IMR-90 (cell line): ENCODE measurements around the gene YBX1. TPM values are rescaled to one million over a fixed set of nuclear protein-coding genes. Genes with fewer than 3 reads are reported as not detected.
"Not testable (repeated sequence)": the region's sequence is repeated elsewhere in the genome, so short reads cannot be mapped to it uniquely, and the experiment has no call there.

Experiments
- ATAC-seq: fragments of 200-7000 bp; cut with Tn5 transposase; 2 replicates; pipeline ENCODE4 v1.9.1; 2020; ENCODE audit warnings: low read depth, mild to moderate bottlenecking, moderate library complexity
- BruUV-seq: library from RNA; stranded (reverse); fragments of 400-500 nt; replicated peaks from 2 replicates; lab custom pipeline; 2021; lab: Mats Ljungman, UMichigan
- CTCF ChIA-PET: fragments of 300-600 bp; formaldehyde crosslinking; extraction: SDS; loops from one replicate; lab custom pipeline; 2021; ENCODE audit warnings: antibody characterized with exemption; lab: Yijun Ruan, JAX
- POLR2A ChIA-PET: fragments of 300-600 bp; sonication (Branson Sonifier 250); formaldehyde crosslinking; loops from one replicate; lab custom pipeline; 2022; ENCODE audit warnings: antibody characterized with exemption; ENCODE audit not compliant: unreplicated experiment; lab: Charles Lee
- DNase-seq: peaks from one replicate; pipeline ENCODE4 v3.0.0; 2013
- H2AFZ ChIP-seq: replicated peaks from 2 replicates; pipeline ENCODE3; 2013; ENCODE audit warnings: low read length, mild to moderate bottlenecking; ENCODE audit not compliant: poor library complexity
- H2AK5ac ChIP-seq: 2 replicates; pipeline ENCODE4 v1.6.1; 2013; ENCODE audit warnings: low read depth, low read length, inconsistent platforms
- H2AK9ac ChIP-seq: replicated peaks from 2 replicates; pipeline ENCODE3; 2013; ENCODE audit warnings: mild to moderate bottlenecking, low read depth, low read length, moderate library complexity; ENCODE audit not compliant: poor library complexity
- H2BK120ac ChIP-seq: 2 replicates; pipeline ENCODE4 v1.6.1; 2013; ENCODE audit warnings: low read depth, low read length, inconsistent platforms
- H2BK15ac ChIP-seq: 3 replicates; pipeline ENCODE4 v1.6.1; 2013; ENCODE audit warnings: low read depth, low read length, inconsistent platforms
- H2BK20ac ChIP-seq: 2 replicates; pipeline ENCODE4 v1.6.1; 2013; ENCODE audit warnings: low read depth, mild to moderate bottlenecking, inconsistent platforms, low read length, moderate library complexity
- H2BK5ac ChIP-seq: 2 replicates; pipeline ENCODE4 v1.6.1; 2013; ENCODE audit warnings: mild to moderate bottlenecking, low read depth, low read length, inconsistent platforms; ENCODE audit not compliant: poor library complexity, severe bottlenecking
- H3K14ac ChIP-seq: replicated peaks from 2 replicates; pipeline ENCODE4 v1.6.1; 2013; ENCODE audit warnings: low read depth, low read length, inconsistent platforms
- H3K18ac ChIP-seq: 2 replicates; pipeline ENCODE4 v1.6.1; 2013; ENCODE audit warnings: low read depth, low read length, control low read depth
- H3K23ac ChIP-seq: 2 replicates; pipeline ENCODE4 v1.6.1; 2013; ENCODE audit warnings: low read depth, low read length, inconsistent platforms
- H3K27ac ChIP-seq: 2 replicates; pipeline ENCODE4 v1.5.1; 2013; ENCODE audit warnings: mild to moderate bottlenecking, control low read depth, low read length; ENCODE audit not compliant: insufficient read depth
- H3K27me3 ChIP-seq: 2 replicates; pipeline ENCODE4 v1.6.1; 2013; ENCODE audit warnings: low read length; ENCODE audit not compliant: control insufficient read depth, insufficient read depth
- H3K36me3 ChIP-seq: 2 replicates; pipeline ENCODE4 v1.6.1; 2013; ENCODE audit warnings: low read length, mixed read lengths; ENCODE audit not compliant: control insufficient read depth, insufficient read depth
- H3K4ac ChIP-seq: 2 replicates; pipeline ENCODE4 v1.6.1; 2013; ENCODE audit warnings: low read depth, low read length, inconsistent platforms
- H3K4me1 ChIP-seq: 2 replicates; pipeline ENCODE4 v1.6.1; 2013; ENCODE audit warnings: low read length, mixed read lengths; ENCODE audit not compliant: control insufficient read depth, insufficient read depth
- H3K4me2 ChIP-seq: 2 replicates; pipeline ENCODE4 v1.6.1; 2013; ENCODE audit warnings: low read depth, mild to moderate bottlenecking, control low read depth, low read length, moderate library complexity
- H3K4me3 ChIP-seq: 2 replicates; pipeline ENCODE4 v1.5.1; 2013; ENCODE audit warnings: low read depth, mild to moderate bottlenecking, control low read depth, low read length, moderate library complexity; ENCODE audit not compliant: insufficient read depth
- H3K56ac ChIP-seq: 2 replicates; pipeline ENCODE4 v1.6.1; 2013; ENCODE audit warnings: low read length, inconsistent platforms; ENCODE audit not compliant: insufficient read depth; ENCODE audit errors: extremely low read depth
- H3K79me1 ChIP-seq, 2 experiments: 2 replicates each; pipeline ENCODE4 v1.6.1; 2013; ENCODE audit warnings: low read length in 2 of 2, inconsistent platforms in 1 of 2, low read depth in 1 of 2
- H3K9ac ChIP-seq: 2 replicates; pipeline ENCODE4 v1.6.1; 2013; ENCODE audit warnings: low read depth, low read length, control low read depth
- H3K9me1 ChIP-seq: 2 replicates; pipeline ENCODE4 v1.6.1; 2013; ENCODE audit warnings: low read length, inconsistent platforms; ENCODE audit not compliant: insufficient read depth
- H3K9me3 ChIP-seq: 2 replicates; pipeline ENCODE4 v1.6.1; 2013; ENCODE audit warnings: low read length; ENCODE audit not compliant: control insufficient read depth, insufficient read depth
- H4K20me1 ChIP-seq: 2 replicates; pipeline ENCODE4 v1.6.1; 2013; ENCODE audit warnings: low read length, inconsistent platforms; ENCODE audit not compliant: insufficient read depth
- H4K5ac ChIP-seq: 2 replicates; pipeline ENCODE4 v1.6.1; 2013; ENCODE audit warnings: mild to moderate bottlenecking, low read depth, low read length, control low read depth
- H4K8ac ChIP-seq, 2 experiments: 2 replicates each; pipeline ENCODE4 v1.6.1; 2013; ENCODE audit warnings: low read depth in 2 of 2, low read length in 2 of 2, control low read depth in 1 of 2, inconsistent platforms in 1 of 2
- H4K91ac ChIP-seq: 2 replicates; pipeline ENCODE4 v1.6.1; 2013; ENCODE audit warnings: low read depth, low read length, inconsistent platforms; ENCODE audit not compliant: insufficient read depth
- WGBS, 2 experiments: methylation state at CpG; one replicate each; pipeline versions ENCODE4 v1.1.5 to v1.1.7; 2013; ENCODE audit warnings: missing lambda C conversion rate in 2 of 2; ENCODE audit not compliant: insufficient read length in 1 of 2; ENCODE audit errors: extremely low coverage in 2 of 2; 5-methylcytosine and 5-hydroxymethylcytosine counted together
- dilution Hi-C: fragments of 300-500 bp; cut with HindIII; formaldehyde crosslinking; loops from one replicate; pipeline ENCODE4 v1.14.3; 2018; ENCODE audit warnings: low sequenced_read_pairs; ENCODE audit not compliant: unreplicated experiment
- in situ Hi-C: fragments of 300-500 bp; cut with MboI; formaldehyde crosslinking; loops from 3 replicates; pipeline ENCODE4 v1.14.3; 2019; ENCODE audit warnings: low sequenced_read_pairs, inconsistent platforms, mixed read lengths
- intact Hi-C: fragments of 100-400 bp; cut with micrococcal nuclease; formaldehyde crosslinking; loops from 2 replicates; pipeline ENCODE4 v1.10.0; 2022
- polyA plus RNA-seq, 3 experiments: library from polyadenylated mRNA; depleted of rRNA; stranded (reverse); fragments of >200 nt; gene quantifications; 2 replicates each; pipeline ENCODE4 v1.2.3, GENCODE V29; 2012; ENCODE audit warnings: low replicate concordance in 1 of 3
- total RNA-seq: library from RNA; depleted of rRNA; stranded (reverse); fragments of >200 nt; gene quantifications from 2 replicates; pipeline ENCODE4 v1.2.3, GENCODE V29; 2012

The YBX1 gene
- total and polyA plus RNA-seq, 2 of the 4 experiments (the other 2 are of a cell fraction) = 605 to 843 TPM

DNA sequence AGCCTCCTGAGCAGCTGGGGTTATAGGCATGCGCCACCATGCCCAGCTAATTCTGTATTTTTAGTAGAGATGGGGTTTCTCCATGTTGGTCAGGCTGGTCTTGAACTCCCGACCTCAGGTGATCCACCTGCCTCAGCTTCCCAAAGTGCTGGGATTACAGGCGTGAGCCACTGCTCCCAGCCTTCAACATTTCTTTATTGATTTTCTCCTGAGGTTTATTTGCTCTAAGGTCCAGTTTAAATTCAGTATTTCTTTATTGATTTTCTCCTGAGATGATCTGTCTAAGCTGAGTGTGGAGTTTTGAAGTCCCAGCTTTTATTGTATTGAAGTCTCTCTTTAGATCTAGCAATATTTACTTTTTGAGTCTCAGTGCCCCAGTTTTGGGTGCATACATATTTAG is 30.6 kb downstream of the YBX1 start:
- H2BK120ac ChIP-seq, H3K36me3 ChIP-seq, H4K91ac ChIP-seq, H3K14ac ChIP-seq, dilution Hi-C loops, H2BK15ac ChIP-seq, BruUV-seq, DNase-seq, in situ Hi-C loops, H3K4me2 ChIP-seq, H2BK20ac ChIP-seq, H4K20me1 ChIP-seq, H3K56ac ChIP-seq, H3K18ac ChIP-seq, H3K9me1 ChIP-seq, H3K4me3 ChIP-seq, H4K5ac ChIP-seq, H4K8ac ChIP-seq, H3K27me3 ChIP-seq, H3K27ac ChIP-seq, H3K9me3 ChIP-seq, intact Hi-C loops, H2AFZ ChIP-seq, POLR2A ChIA-PET, H3K4me1 ChIP-seq, ATAC-seq, H3K23ac ChIP-seq, H2AK9ac ChIP-seq, H2AK5ac ChIP-seq, H3K9ac ChIP-seq, H3K4ac ChIP-seq, H2BK5ac ChIP-seq: not testable (repeated sequence)
- H3K79me1 ChIP-seq = peaks cover 3 to 39% of the 10 kb centered on the region in 2 experiments; a peak in 3 of 4 replicates
- CTCF ChIA-PET = interaction anchor here (1.0 kb wide), 1 partner anchor 131 kb away, joined by 3 read pairs; no protein-coding TSS in a partner anchor
- no CpG with 5 or more reads among the region's 3 CpGs for WGBS, 2 experiments
